Activated T-helper 2 cell treated with anti-CD3 and anti-CD28 coated beads, Interferon-gamma antibody, Interleukin-2, Interleukin-4, amounts not matched to agents 10 μg/mL and 5 μg/mL and 100 μg/mL, durations not matched to agents 14 hours and 24 hours and 36 hours (primary cell): ENCODE data around the gene AJUBA. TPM values are rescaled to one million over a fixed set of nuclear protein-coding genes. Genes with fewer than 3 reads are reported as not detected.
"Not testable (repeated sequence)": the region's sequence is repeated elsewhere in the genome, so short reads cannot be mapped to it uniquely, and the experiment has no call there.

Experiments used
- DNase-seq: peaks from one replicate; pipeline ENCODE4 v3.0.0; 2021; ENCODE audit warnings: low spot score
- H3K27ac Mint-ChIP-seq: one replicate; pipeline ENCODE4 v1.8.0; 2021; ENCODE audit warnings: mixed read lengths
- H3K27me3 Mint-ChIP-seq: one replicate; pipeline ENCODE4 v1.8.0; 2021; ENCODE audit warnings: low read depth, mixed read lengths
- H3K36me3 Mint-ChIP-seq: one replicate; pipeline ENCODE4 v1.8.0; 2021; ENCODE audit warnings: low read depth, mixed read lengths
- H3K4me1 Mint-ChIP-seq: one replicate; pipeline ENCODE4 v1.8.0; 2021; ENCODE audit warnings: low read depth, mixed read lengths
- H3K4me3 Mint-ChIP-seq: one replicate; pipeline ENCODE4 v1.8.0; 2021; ENCODE audit warnings: low read depth, mild to moderate bottlenecking, moderate library complexity, mixed read lengths
- H3K9me3 Mint-ChIP-seq: one replicate; pipeline ENCODE4 v1.8.0; 2021; ENCODE audit warnings: mixed read lengths
- intact Hi-C: fragments of 100-400 bp; cut with micrococcal nuclease; formaldehyde crosslinking; loops from one replicate; pipeline ENCODE4 v1.15.1; 2023
- total RNA-seq: library from RNA; stranded (reverse); gene quantifications from 2 replicates; pipeline ENCODE4 v1.2.3, GENCODE V29; 2022

The AJUBA gene
- total RNA-seq, 1 donor from 2014 or later, result 2.1 TPM

DNA sequence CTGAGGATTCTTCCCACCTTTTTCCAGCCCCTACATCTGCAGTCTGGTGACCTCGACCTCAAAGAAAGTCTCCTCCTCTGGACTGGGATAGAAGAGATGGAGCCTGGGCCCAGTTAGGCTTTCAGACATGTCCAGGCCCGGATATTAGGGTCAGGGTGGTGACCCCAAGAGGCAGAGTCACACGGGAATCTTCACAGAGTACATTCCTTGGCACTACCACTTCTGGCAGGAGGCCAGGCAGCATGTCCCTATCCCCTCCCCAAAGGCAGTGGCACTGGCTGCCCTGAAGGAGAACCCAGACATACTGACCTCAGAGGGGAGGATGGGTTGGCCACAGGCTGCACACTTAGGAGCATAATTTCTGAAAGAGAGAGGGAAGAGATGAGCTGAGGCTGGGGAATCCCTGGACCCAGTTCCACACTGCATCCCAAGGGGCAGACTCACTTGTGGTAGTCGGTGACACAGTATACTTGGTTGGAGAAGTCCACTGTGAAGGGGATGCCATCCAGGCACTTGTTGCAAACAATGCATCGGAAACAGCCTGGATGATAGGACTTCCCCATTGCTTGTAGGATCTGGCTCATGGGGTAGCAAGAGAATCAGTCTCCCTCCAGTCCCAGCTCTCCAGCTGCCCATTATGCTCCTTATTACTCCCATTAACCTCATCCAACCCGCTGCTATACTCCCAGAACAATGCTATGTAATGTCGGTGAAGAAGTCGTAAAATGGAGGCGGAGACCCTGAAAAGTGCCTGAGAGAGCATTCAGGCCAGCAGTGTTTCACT is 7.6 kb downstream of the AJUBA start:
- Mint-ChIP-seq H3K4me1 (peaks cover 1% of the 10 kb centered on the region), H3K4me3 (no peak overlapping the region), H3K27ac (no peak overlapping the region), H3K27me3 (peaks cover 28% of the 10 kb centered on the region), H3K36me3 (no peaks in the 10 kb centered on the region), H3K9me3 (no peaks in the 10 kb centered on the region)
- intact Hi-C loops, result no loop called here
- no peak for DNase-seq

DNA sequence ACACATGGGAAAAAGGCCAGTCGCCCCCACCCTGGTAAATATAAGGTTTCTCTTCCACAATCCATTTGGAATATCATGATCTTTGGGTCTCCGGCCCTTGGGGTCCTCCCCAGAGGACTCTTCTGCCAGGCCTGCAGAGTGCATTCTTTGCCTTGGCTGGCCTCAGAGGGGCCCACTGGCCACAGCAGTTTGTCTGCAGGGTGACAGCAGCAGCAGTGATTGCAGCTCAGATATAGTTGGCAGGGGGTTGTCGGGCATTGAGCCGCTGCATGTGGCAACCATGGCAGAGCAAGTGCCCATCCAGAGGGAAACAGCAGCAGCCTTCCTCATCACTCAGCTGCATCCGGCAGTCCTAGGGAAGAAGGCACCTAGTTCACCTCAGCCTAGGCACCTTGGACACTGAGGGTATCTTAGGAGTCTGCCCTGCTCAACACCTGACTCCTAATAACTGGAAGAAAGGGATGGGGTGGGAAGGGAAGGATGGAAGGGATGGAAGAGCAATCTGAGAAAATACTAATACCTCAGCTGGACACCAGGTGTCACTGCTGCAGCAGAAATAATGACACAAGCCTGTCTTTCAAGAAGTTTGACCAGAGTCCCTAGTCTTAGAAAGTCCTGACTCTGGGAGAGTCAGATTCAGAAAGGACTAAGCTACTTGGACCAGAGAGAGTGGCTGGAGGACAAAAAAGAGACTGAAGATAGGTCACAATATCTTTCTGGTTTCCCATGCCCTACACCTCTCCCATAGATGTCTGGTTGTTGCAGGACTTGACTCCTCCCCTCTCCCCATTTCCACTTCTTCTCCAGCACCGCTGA is 8.9 kb downstream of the AJUBA start:
- intact Hi-C loops, result no loop called here
- Mint-ChIP-seq H3K4me3 (no peak overlapping the region), H3K27ac (no peak overlapping the region), H3K4me1 (no peaks in the 10 kb centered on the region), H3K27me3 (peaks cover 22% of the 10 kb centered on the region), H3K36me3 (no peaks in the 10 kb centered on the region), H3K9me3 (no peaks in the 10 kb centered on the region)
- DNase-seq, result no peak

DNA sequence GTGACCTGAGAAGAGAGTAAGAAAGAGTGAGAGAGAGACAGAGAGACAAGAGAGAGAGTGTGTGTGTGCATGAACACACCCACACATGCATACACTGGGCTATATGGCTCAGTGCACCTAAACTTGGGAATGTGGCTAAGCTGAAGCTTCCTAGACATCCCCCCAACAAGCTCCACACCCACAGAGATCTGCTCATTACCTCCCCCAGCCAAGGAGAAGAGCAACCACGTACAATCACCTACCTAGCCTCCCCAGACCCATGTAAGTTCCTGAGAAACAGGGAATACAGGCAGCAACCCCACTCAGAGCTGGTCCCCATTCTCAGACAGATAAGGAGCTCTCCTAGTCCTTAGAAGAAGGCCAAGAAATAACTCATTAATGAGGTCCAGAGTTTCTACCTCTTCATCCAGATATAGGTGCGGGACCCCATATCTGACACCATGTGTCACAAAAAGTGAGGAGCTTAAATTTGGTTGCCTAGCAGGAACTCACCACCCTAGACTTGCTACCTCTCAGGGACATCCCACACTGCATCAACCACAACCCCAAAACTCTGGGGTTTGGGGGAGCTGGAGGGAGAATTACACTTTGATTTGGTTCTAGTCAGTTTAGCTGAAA is 9.9 kb downstream of the AJUBA start:
- Mint-ChIP-seq H3K4me3 (no peak overlapping the region), H3K4me1 (no peaks in the 10 kb centered on the region), H3K27me3 (peaks cover 15% of the 10 kb centered on the region), H3K36me3 (no peaks in the 10 kb centered on the region), H3K9me3 (no peaks in the 10 kb centered on the region), H3K27ac (no peak overlapping the region)
- intact Hi-C loops, result no loop called here
- no peak for DNase-seq

DNA sequence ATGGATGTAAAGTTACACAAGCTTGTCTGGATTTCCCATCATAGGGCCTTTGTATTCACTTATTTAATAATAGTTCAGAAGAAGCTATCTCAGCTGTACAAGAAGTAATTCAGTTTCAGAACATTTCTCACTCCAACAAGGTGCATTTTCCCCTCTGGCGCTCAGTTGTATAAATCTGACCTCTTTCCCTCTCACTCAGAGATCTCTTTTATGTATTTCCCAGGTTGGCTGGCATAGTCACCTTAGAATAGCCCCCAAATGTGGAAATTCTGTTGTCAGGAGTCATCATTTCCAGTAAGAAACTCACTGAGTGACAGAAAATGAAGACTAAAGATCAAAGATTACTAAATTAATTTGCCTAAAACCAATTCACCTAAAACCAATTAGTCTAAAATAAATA is 11.2 kb downstream of the AJUBA start:
- H3K4me1 Mint-ChIP-seq, result no peaks in the 10 kb centered on the region
- no peak overlapping the region for H3K4me3 Mint-ChIP-seq
- peaks cover 7% of the 10 kb centered on the region for H3K27me3 Mint-ChIP-seq
- intact Hi-C loops, result no loop called here
- no peaks in the 10 kb centered on the region for H3K9me3 Mint-ChIP-seq
- no peak overlapping the region for H3K27ac Mint-ChIP-seq
- no peak for DNase-seq
- no peaks in the 10 kb centered on the region for H3K36me3 Mint-ChIP-seq

- intact Hi-C loops, result no loop called here
- Mint-ChIP-seq H3K4me1 (no peaks in the 10 kb centered on the region), H3K36me3 (no peaks in the 10 kb centered on the region), H3K27ac (no peak overlapping the region), H3K27me3 (peaks cover 3% of the 10 kb centered on the region), H3K4me3 (no peak overlapping the region), H3K9me3 (no peaks in the 10 kb centered on the region)
- DNase-seq, result no peak
Measured at GRCh38 chr14:22966783-22967269, 15.5 kb downstream of the AJUBA start.

GRCh38 chr14:22965916-22966782 is 16.2 kb downstream of the AJUBA start:
- H3K27ac Mint-ChIP-seq, result not testable (repeated sequence)

DNA sequence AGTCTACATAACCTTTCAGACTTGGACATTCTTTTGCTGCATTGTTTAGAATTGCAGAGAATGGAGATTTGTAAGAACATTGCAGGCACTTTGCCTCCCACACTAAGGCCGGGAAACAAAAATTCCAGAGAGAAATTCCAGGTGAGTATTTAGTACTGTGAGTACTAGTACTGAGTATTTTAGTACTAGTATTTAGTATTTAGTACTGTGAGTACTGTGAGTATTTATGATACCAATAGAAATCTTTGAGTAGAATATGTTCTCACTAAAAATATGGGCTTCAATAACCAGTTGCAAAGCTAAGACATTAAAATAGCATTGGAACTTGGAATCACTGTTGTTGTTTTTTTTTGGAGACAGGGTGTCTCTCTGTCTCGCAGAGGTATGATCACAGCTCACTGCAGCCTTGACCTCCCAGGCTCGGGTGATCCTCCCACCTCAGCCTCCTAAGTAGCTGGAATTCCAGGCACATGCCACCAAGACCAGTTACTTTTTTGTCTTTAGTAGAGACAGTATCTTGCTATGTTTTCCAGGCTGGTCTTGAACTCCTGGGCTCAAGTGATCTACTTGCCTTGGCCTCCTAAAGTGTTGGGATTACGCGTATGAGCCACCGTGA is 20.2 kb downstream of the AJUBA start:
- Mint-ChIP-seq H3K4me3 (no peak overlapping the region), H3K36me3 (no peaks in the 10 kb centered on the region), H3K27ac (no peak overlapping the region), H3K9me3 (no peaks in the 10 kb centered on the region), H3K27me3 (peaks cover 3% of the 10 kb centered on the region), H3K4me1 (no peaks in the 10 kb centered on the region)
- DNase-seq, result no peak
- intact Hi-C loops, result no loop called here

More at GRCh38 chr14:22965916-22966782, 16.2 kb downstream of the AJUBA start:
- DNase-seq, H3K4me1 Mint-ChIP-seq, H3K4me3 Mint-ChIP-seq, H3K27me3 Mint-ChIP-seq, H3K9me3 Mint-ChIP-seq, intact Hi-C loops, H3K36me3 Mint-ChIP-seq: not testable (repeated sequence)

GRCh38 chr14:22955702-22956569 is 26.4 kb downstream of the AJUBA start:
- H3K27ac Mint-ChIP-seq, result peak overlapping the region; percentile 79

GRCh38 chr14:22952418-22952817 is 29.9 kb downstream of the AJUBA start:
- Mint-ChIP-seq H3K36me3 (peaks cover 43% of the 10 kb centered on the region), H3K27me3 (no peaks in the 10 kb centered on the region), H3K27ac (no peak overlapping the region), H3K9me3 (no peaks in the 10 kb centered on the region), H3K4me3 (no peak overlapping the region), H3K4me1 (peaks cover 16% of the 10 kb centered on the region)
- intact Hi-C loops, result no loop called here
- DNase-seq, result no peak

More at GRCh38 chr14:22955702-22956569, 26.4 kb downstream of the AJUBA start:
- DNase-seq, result no peak
- peaks cover 1% of the 10 kb centered on the region for H3K27me3 Mint-ChIP-seq
- peak overlapping the region; percentile 87 for H3K4me3 Mint-ChIP-seq
- peaks cover 16% of the 10 kb centered on the region for H3K4me1 Mint-ChIP-seq
- H3K36me3 Mint-ChIP-seq, result peaks cover 24% of the 10 kb centered on the region
- H3K9me3 Mint-ChIP-seq, result no peaks in the 10 kb centered on the region
- intact Hi-C loops, result no loop called here

- H3K27ac Mint-ChIP-seq, result not testable (repeated sequence)
Measured at GRCh38 chr14:22951795-22952194, 30.6 kb downstream of the AJUBA start.

GRCh38 chr14:22945642-22946041 is 36.7 kb downstream of the AJUBA start:
- Mint-ChIP-seq H3K36me3 (peaks cover 46% of the 10 kb centered on the region), H3K27ac (no peak overlapping the region), H3K4me1 (no peaks in the 10 kb centered on the region), H3K4me3 (no peak overlapping the region), H3K9me3 (no peaks in the 10 kb centered on the region), H3K27me3 (no peaks in the 10 kb centered on the region)
- intact Hi-C loops, result no loop called here
- no peak for DNase-seq

More at GRCh38 chr14:22951795-22952194, 30.6 kb downstream of the AJUBA start:
- H3K9me3 Mint-ChIP-seq, DNase-seq, H3K4me3 Mint-ChIP-seq, intact Hi-C loops, H3K27me3 Mint-ChIP-seq: not testable (repeated sequence)
- Mint-ChIP-seq H3K4me1 (peaks cover 16% of the 10 kb centered on the region), H3K36me3 (peaks cover 48% of the 10 kb centered on the region)
